ELF-1 (cell line): Measurements from ENCODE around the gene GPSM3.
"Not testable (repeated sequence)": the region's sequence is repeated elsewhere in the genome, so short reads cannot be mapped to it uniquely, and the experiment has no call there.

Experiments used
- DNase-seq: peaks from one replicate; pipeline ENCODE4 v3.0.0-alpha.2; 2016; ENCODE audit warnings: low read depth, low spot score

The GPSM3 gene

GRCh38 chr6:32151181-32151862, 41.1 kb downstream of the GPSM3 start:
- DNase-seq, result no peak

- no peak for DNase-seq
Measured at GRCh38 chr6:32149932-32150870, 42.2 kb downstream of the GPSM3 start.

GRCh38 chr6:32149092-32149755, 43.2 kb downstream of the GPSM3 start:
- DNase-seq, result no peak

GRCh38 chr6:32148289-32149091, 44.0 kb downstream of the GPSM3 start:
- DNase-seq, result peak; percentile 93

- no peak for DNase-seq
Measured at GRCh38 chr6:32147401-32148132, 44.9 kb downstream of the GPSM3 start.

GRCh38 chr6:32146687-32147086, 45.8 kb downstream of the GPSM3 start:
- no peak for DNase-seq

GRCh38 chr6:32146287-32146686, 46.2 kb downstream of the GPSM3 start:
- no peak for DNase-seq

- not testable (repeated sequence) for DNase-seq
Measured at GRCh38 chr6:32144238-32144637, 48.2 kb downstream of the GPSM3 start.
